Astrocyte of the cerebellum (primary cell): ENCODE results near the gene COG8.

Experiments
- DNase-seq: peaks from one replicate; pipeline ENCODE4 v3.0.0-alpha.2; 2011; ENCODE audit warnings: low read depth
- H3K4me3 ChIP-seq: 2 replicates; pipeline ENCODE4 v1.5.1; 2011; ENCODE audit warnings: mild to moderate bottlenecking, low read depth, low read length, moderate library complexity
- CTCF ChIP-seq: IDR thresholded peaks from 2 replicates; pipeline ENCODE4 v1.5.1; 2012; ENCODE audit warnings: low read length, low read depth, moderate library complexity, mild to moderate bottlenecking; ENCODE audit errors: missing control alignments
- in situ Hi-C: cut with HindIII; loops from 2 replicates; pipeline ENCODE4 v1.10.0; 2017; ENCODE audit warnings: low sequenced_read_pairs

The COG8 gene

GRCh38 chr16:69376393-69377059 is 37.2 kb upstream of the COG8 start:
- no peak for TF ChIP-seq CTCF
- DNase-seq, result no peak
- H3K4me3 ChIP-seq, result no peak overlapping the region
- in situ Hi-C loops, result no loop called here

GRCh38 chr16:69373019-69373418 is 33.7 kb upstream of the COG8 start:
- no peak overlapping the region for H3K4me3 ChIP-seq
- no peak for DNase-seq
- TF ChIP-seq CTCF, result no peak
- in situ Hi-C loops, result no loop called here

- DNase-seq, result no peak
- no peak overlapping the region for H3K4me3 ChIP-seq
- in situ Hi-C loops, result no loop called here
- no peak for TF ChIP-seq CTCF
Observed at GRCh38 chr16:69371564-69371963, 32.2 kb upstream of the COG8 start.

- DNase-seq, result no peak
- in situ Hi-C loops, result no loop called here
- no peak for TF ChIP-seq CTCF
Observed at GRCh38 chr16:69368866-69369265, 29.5 kb upstream of the COG8 start.

GRCh38 chr16:69367980-69368379 is 28.6 kb upstream of the COG8 start:
- no peak for DNase-seq
- in situ Hi-C loops, result no loop called here
- no peak for TF ChIP-seq CTCF
- H3K4me3 ChIP-seq, result no peak overlapping the region

More at GRCh38 chr16:69368866-69369265, 29.5 kb upstream of the COG8 start:
- no peak overlapping the region for H3K4me3 ChIP-seq

- no peak overlapping the region for H3K4me3 ChIP-seq
- no peak for DNase-seq
- TF ChIP-seq CTCF, result no peak
- in situ Hi-C loops, result no loop called here
Observed at GRCh38 chr16:69366431-69366830, 27.1 kb upstream of the COG8 start.
